Measurements from ENCODE around the gene DEPP1.

Gene DEPP1

GRCh38 chr10:44935201-44935965, 43.2 kb downstream of the DEPP1 start:
- no peak for TF ChIP-seq ZNF548 (tag by site-specific recombination; IDR thresholded peaks at IDR 0.05)
- no peak for TF ChIP-seq ZNF571 (tag by site-specific recombination; IDR thresholded peaks at IDR 0.05)
- no peak for TF ChIP-seq ZNF324 (tag by site-specific recombination; IDR thresholded peaks at IDR 0.05)
- TF ChIP-seq ZNF175 (tag by site-specific recombination; IDR thresholded peaks at IDR 0.05): no peak
- TF ChIP-seq ZNF341 (tag by site-specific recombination; IDR thresholded peaks at IDR 0.05; ENCODE audit: low read depth): no peak
- TF ChIP-seq TRIM28 (IDR thresholded peaks at IDR 0.05; ENCODE audit: borderline replicate concordance, low read length): no peak
- TF ChIP-seq, protein P1, sequence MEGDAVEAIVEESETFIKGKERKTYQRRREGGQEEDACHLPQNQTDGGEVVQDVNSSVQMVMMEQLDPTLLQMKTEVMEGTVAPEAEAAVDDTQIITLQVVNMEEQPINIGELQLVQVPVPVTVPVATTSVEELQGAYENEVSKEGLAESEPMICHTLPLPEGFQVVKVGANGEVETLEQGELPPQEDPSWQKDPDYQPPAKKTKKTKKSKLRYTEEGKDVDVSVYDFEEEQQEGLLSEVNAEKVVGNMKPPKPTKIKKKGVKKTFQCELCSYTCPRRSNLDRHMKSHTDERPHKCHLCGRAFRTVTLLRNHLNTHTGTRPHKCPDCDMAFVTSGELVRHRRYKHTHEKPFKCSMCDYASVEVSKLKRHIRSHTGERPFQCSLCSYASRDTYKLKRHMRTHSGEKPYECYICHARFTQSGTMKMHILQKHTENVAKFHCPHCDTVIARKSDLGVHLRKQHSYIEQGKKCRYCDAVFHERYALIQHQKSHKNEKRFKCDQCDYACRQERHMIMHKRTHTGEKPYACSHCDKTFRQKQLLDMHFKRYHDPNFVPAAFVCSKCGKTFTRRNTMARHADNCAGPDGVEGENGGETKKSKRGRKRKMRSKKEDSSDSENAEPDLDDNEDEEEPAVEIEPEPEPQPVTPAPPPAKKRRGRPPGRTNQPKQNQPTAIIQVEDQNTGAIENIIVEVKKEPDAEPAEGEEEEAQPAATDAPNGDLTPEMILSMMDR (tag by site-specific recombination; IDR thresholded peaks at IDR 0.05): no peak
- TF ChIP-seq ZSCAN23 (tag by site-specific recombination; IDR thresholded peaks at IDR 0.05): no peak
- TF ChIP-seq ZNF610 (tag by site-specific recombination; IDR thresholded peaks at IDR 0.05; ENCODE audit: borderline replicate concordance): no peak
- no peak for TF ChIP-seq ZNF248 (tag by site-specific recombination; IDR thresholded peaks at IDR 0.05)
- no peak for TF ChIP-seq RBAK (tag by site-specific recombination; IDR thresholded peaks at IDR 0.05)
- TF ChIP-seq, protein P2, sequence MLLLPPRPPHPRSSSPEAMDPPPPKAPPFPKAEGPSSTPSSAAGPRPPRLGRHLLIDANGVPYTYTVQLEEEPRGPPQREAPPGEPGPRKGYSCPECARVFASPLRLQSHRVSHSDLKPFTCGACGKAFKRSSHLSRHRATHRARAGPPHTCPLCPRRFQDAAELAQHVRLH (tag by site-specific recombination; IDR thresholded peaks at IDR 0.05): no peak
- no peak for TF ChIP-seq ZNF426 (tag by site-specific recombination; IDR thresholded peaks at IDR 0.05)
- TF ChIP-seq SP3 (tag by site-specific recombination; IDR thresholded peaks at IDR 0.05): no peak
- TF ChIP-seq ZNF561 (tag by site-specific recombination; IDR thresholded peaks at IDR 0.05; ENCODE audit: borderline replicate concordance): no peak
- TF ChIP-seq ZNF138 (tag by site-specific recombination; IDR thresholded peaks at IDR 0.05; ENCODE audit: borderline replicate concordance): no peak
- POLR2A ChIA-PET: interaction anchor here (0.6 to 1.0 kb wide), 2 partner anchors 40 to 44 kb away, joined by 5 read pairs; partner anchors contain the start of gene DEPP1
- H3K4me3 ChIP-seq (ENCODE audit: low read depth, low read length): no peak overlapping the region
- H3K36me3 ChIP-seq (ENCODE audit: control insufficient read depth in 2 of 2, insufficient read depth in 1 of 2, low read length in 2 of 2): no peaks in the 10 kb centered on the region
- no peak overlapping the region for H3K27ac ChIP-seq (ENCODE audit: extremely low read depth, low read depth, low read length)
- H3K4me1 ChIP-seq (ENCODE audit: control insufficient read depth, insufficient read depth, low read length): no peaks in the 10 kb centered on the region; the same call in 1 of the 2 replicates
- H3K9me3 ChIP-seq (ENCODE audit: control insufficient read depth, insufficient read depth, low read depth, low read length): no peaks in the 10 kb centered on the region
- CTCF ChIA-PET: interaction anchor here (0.6 to 1.5 kb wide), 3 partner anchors 31 to 1784 kb away, joined by 3 to 6 read pairs (median 3); no protein-coding TSS in a partner anchor

DNA sequence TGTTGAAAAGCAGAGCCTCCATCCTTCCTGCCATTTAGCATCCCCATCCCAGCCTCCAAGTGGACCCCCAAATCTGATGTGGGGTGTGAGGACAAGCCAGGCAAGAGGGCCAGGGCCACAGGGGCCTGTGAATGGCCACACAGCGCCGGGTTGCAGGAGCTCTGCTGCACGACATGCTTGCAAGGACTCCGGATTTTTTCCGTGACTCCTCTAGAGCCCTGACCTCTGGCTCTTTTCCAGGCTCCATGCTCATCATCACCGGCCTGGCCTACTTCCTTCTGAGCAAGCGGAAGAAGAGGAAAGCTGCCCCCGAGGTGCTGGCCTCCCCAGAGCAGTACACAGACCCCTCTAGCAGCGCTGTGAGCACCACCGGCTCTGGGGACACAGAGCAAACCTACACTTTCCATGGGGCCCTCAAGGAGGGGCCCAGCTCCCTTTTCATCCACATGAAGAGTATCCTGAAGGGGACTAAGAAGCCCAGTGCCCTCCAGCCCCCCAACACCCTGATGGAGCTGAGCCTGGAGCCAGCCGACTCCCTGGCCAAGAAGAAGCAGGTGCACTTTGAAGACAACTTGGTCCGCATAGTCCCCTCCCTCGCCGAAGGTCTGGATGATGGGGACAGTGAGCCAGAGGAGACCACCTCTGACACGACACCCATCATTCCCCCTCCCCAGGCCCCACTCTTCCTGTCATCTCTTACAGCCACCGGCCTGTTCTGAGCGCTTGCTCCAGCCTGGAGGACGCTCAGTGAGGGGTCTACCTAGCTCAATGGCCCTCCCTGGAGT, 44.0 kb downstream of the DEPP1 start:
- no peaks in the 10 kb centered on the region; the same call in 1 of the 2 replicates for H3K4me1 ChIP-seq (ENCODE audit: control insufficient read depth, insufficient read depth, low read length)
- POLR2A ChIA-PET: interaction anchor here (1.0 kb wide), 1 partner anchor 44 kb away, joined by 5 read pairs; the partner anchor contains the start of gene DEPP1

More for the DNA sequence above, 44.0 kb downstream of the DEPP1 start:
- CTCF ChIA-PET: interaction anchor here (0.6 to 1.5 kb wide), 5 partner anchors 14 to 1783 kb away, joined by 3 to 6 read pairs (median 3); no protein-coding TSS in a partner anchor
- no peak overlapping the region for H3K27ac ChIP-seq (ENCODE audit: extremely low read depth, low read depth, low read length)
- no peak overlapping the region for H3K4me3 ChIP-seq (ENCODE audit: low read depth, low read length)
- no peaks in the 10 kb centered on the region for H3K9me3 ChIP-seq (ENCODE audit: control insufficient read depth, insufficient read depth, low read depth, low read length)
- H3K36me3 ChIP-seq (ENCODE audit: control insufficient read depth in 2 of 2, insufficient read depth in 1 of 2, low read length in 2 of 2): no peaks in the 10 kb centered on the region
- TF ChIP-seq ZNF473 (tag by site-specific recombination; IDR thresholded peaks at IDR 0.05) (no peak), KLF1 (tag by site-specific recombination; IDR thresholded peaks at IDR 0.05) (no peak), RBAK (tag by site-specific recombination; IDR thresholded peaks at IDR 0.05) (no peak)
